Peyer's patch (tissue), 4 donors: ENCODE measurements around the gene CHCHD1. TPM values are rescaled to one million over a fixed set of nuclear protein-coding genes. Genes with fewer than 3 reads are reported as not detected.

Source experiments
- DNase-seq, 3 donors: peaks; one replicate each; pipeline ENCODE4 v3.0.0-alpha.2; 2017 to 2019
- H3K27ac ChIP-seq, 4 donors: fragments of 200-600 bp; sonication (generic); one replicate each; pipeline ENCODE4 v1.5.1; 2016 to 2019
- H3K27me3 ChIP-seq, 2 donors: fragments of 200-600 bp; sonication (generic); one replicate each; pipeline ENCODE4 v1.5.1; 2019
- H3K36me3 ChIP-seq, 3 donors: fragments of 200-600 bp; sonication (generic); one replicate each; pipeline ENCODE4 v1.5.1; 2016 to 2019
- H3K4me1 ChIP-seq, 4 donors: fragments of 200-600 bp; sonication (generic); one replicate each; pipeline ENCODE4 v1.5.1; 2016 to 2019
- H3K4me3 ChIP-seq, 4 donors: fragments of 200-600 bp; sonication (generic); 1 replicate in 3 of 4; 2 replicates in 1 of 4; pipeline ENCODE4 v1.5.1; 2016 to 2019; ENCODE audit warnings: mild to moderate bottlenecking in 1 of 4
- H3K9me3 ChIP-seq, 4 donors: fragments of 200-600 bp; sonication (generic); one replicate each; pipeline ENCODE4 v1.5.1; 2016 to 2019; ENCODE audit warnings: mild to moderate bottlenecking in 1 of 4
- POLR2A ChIP-seq, 2 donors: fragments of 450-650 bp; IDR thresholded peaks; one replicate each; pipeline ENCODE4 v1.5.1; 2017; ENCODE audit warnings: antibody characterized with exemption in 2 of 2, mild to moderate bottlenecking in 2 of 2, moderate library complexity in 2 of 2
- total RNA-seq, 4 donors: library from RNA; depleted of rRNA; stranded (reverse); fragments of >200 nt; gene quantifications; one replicate each; pipeline ENCODE4 v1.1.0, GENCODE V29; 2016
- TF ChIP-seq, protein P1 (sequence below), 6 experiments: fragments of 450-650 bp in 4 of 6; fragments of 200-600 bp in 2 of 6; sonication (generic) in 1 of 6; IDR thresholded peaks; one replicate each; pipeline ENCODE4 v1.5.1; 2017 to 2019; ENCODE audit warnings: antibody characterized with exemption in 6 of 6, mild to moderate bottlenecking in 3 of 6, moderate library complexity in 1 of 6

CHCHD1 gene
- total RNA-seq, 4 donors from 2014 or later, result 9.9 to 36.8 (median 20.9) TPM

GRCh38 chr10:73742454-73742734, 39.5 kb upstream of the CHCHD1 start:
- no peak for TF ChIP-seq POLR2A (IDR thresholded peaks at IDR 0.05)
- TF ChIP-seq, protein P1, sequence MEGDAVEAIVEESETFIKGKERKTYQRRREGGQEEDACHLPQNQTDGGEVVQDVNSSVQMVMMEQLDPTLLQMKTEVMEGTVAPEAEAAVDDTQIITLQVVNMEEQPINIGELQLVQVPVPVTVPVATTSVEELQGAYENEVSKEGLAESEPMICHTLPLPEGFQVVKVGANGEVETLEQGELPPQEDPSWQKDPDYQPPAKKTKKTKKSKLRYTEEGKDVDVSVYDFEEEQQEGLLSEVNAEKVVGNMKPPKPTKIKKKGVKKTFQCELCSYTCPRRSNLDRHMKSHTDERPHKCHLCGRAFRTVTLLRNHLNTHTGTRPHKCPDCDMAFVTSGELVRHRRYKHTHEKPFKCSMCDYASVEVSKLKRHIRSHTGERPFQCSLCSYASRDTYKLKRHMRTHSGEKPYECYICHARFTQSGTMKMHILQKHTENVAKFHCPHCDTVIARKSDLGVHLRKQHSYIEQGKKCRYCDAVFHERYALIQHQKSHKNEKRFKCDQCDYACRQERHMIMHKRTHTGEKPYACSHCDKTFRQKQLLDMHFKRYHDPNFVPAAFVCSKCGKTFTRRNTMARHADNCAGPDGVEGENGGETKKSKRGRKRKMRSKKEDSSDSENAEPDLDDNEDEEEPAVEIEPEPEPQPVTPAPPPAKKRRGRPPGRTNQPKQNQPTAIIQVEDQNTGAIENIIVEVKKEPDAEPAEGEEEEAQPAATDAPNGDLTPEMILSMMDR (IDR thresholded peaks at IDR 0.05), result no peak
- no peak overlapping the region for H3K27ac ChIP-seq
- H3K9me3 ChIP-seq, result no peaks in the 10 kb centered on the region
- H3K27me3 ChIP-seq, result no peaks in the 10 kb centered on the region
- no peak for DNase-seq
- H3K4me3 ChIP-seq, result no peak overlapping the region
- H3K4me1 ChIP-seq, result peaks cover 0 to 31% (median 8%) of the 10 kb centered on the region in 4 donors
- H3K36me3 ChIP-seq, result peaks cover 0 to 34% (median 0%) of the 10 kb centered on the region in 3 donors

DNA sequence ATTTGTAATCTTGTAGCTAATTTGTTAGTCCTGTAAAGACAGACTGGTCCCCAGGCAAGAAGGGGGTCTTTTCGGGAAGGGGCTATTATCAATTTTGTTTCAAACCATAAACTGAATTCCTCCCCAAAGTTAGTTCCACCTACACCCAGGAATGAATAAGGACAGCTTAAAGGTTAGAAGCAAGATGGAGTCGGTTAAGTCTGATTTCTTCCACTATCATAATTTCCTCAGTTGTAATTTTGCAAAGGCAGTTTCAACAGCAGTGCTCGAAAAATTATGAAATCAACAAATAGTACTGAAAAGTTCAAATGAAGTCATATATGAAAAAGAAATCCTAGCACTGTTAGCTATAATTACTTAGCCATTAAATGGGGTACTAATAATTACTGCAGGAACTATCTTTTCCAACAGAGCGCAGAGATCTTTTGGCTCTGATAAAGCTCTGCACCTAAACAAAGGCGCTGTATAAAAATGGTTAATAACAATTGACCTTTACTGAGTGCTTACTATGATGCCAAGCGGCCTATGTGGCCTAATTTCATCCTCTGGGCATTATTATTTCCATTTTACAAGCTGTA, 38.4 kb upstream of the CHCHD1 start:
- H3K36me3 ChIP-seq, result peaks cover 0 to 40% (median 0%) of the 10 kb centered on the region in 3 donors
- no peak for DNase-seq
- TF ChIP-seq, protein P1 (IDR thresholded peaks at IDR 0.05), result no peak
- TF ChIP-seq POLR2A (IDR thresholded peaks at IDR 0.05), result no peak
- H3K9me3 ChIP-seq, result no peaks in the 10 kb centered on the region
- H3K27ac ChIP-seq, result peak overlapping the region; percentile 86 to 93 (median 88)
- H3K4me1 ChIP-seq, result peaks cover 0 to 31% (median 8%) of the 10 kb centered on the region in 4 donors
- peak overlapping the region; percentile 61 to 84 (median 71) for H3K4me3 ChIP-seq
- H3K27me3 ChIP-seq, result no peaks in the 10 kb centered on the region

DNA sequence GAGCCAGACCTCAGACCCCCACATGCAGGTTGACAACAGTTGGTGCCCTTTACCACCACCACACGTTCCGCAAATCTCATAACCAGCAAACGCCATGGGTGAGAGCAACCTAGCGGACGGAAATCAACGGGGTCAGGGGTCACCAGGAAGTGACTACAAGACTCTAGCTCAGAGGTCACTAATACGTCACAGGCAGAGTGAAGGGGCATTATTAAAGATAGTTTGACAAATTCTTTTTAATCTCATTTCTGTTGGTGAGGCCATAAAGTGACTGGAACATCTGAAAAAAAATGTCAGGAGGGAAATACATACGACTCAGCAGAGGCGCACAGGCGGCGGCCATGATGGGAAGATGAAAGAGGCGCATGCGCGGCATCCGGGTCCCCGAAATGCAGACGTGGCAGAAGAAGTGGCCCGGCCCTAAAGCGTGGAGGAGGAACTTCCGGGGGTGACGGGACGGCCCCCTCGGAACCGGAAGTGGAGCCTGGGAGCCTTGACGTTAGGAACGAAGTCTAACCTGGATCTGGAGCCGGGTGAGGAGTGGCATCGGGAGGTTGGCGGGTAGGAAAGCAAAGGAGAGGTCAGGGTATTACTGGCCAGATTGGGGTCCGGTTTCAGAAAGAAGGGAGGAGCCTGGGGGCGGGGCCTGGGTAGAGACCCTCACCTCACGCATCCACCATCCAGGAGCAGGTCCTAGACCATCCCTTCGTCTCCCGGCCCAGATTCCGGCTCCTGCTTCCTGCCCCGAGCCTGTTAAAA, 37.8 kb upstream of the CHCHD1 start, which contains the start of gene SEC24C:
Gene SEC24C, plus strand, starts transcription at position 468 of the 759 bp plus-strand sequence. CDS start 2,461 bp downstream, outside the sequence.
- H3K27ac ChIP-seq, result peak within 1 kb of the TSS; percentile 86 to 93 (median 88)
- peaks cover 0 to 47% (median 0%) of the 10 kb centered on the region in 3 donors for H3K36me3 ChIP-seq
- peaks cover 0 to 34% (median 8%) of the 10 kb centered on the region in 4 donors for H3K4me1 ChIP-seq
- no peaks in the 10 kb centered on the region for H3K9me3 ChIP-seq
- TF ChIP-seq POLR2A (IDR thresholded peaks at IDR 0.05), result peak; percentile 80 to 85
- TF ChIP-seq, protein P1 (IDR thresholded peaks at IDR 0.05), result peak in 3 of 6 experiments; percentile 17 to 28 (median 20)
- DNase-seq, result peak; percentile 94 to 98 (median 97)
- no peaks in the 10 kb centered on the region for H3K27me3 ChIP-seq
- peak within 1 kb of the TSS; percentile 61 to 84 (median 71) for H3K4me3 ChIP-seq

DNA sequence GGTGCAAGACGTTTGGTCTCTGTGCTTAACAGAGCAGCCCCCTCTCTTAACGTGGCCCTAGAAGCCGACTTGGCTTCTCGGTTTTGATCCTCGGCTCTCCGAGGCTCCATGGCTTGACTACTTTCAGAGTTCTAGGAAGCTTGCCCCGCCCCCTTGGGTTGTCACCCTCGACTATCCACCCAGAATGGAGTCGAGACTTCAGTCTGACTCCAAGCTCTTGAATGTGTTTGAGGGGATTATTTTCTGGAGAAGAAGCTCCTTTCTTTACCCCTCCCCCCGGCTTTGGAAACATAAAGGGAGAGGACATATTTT, 37.2 kb upstream of the CHCHD1 start:
- H3K36me3 ChIP-seq, result peaks cover 0 to 51% (median 0%) of the 10 kb centered on the region in 3 donors
- no peaks in the 10 kb centered on the region for H3K9me3 ChIP-seq

DNA sequence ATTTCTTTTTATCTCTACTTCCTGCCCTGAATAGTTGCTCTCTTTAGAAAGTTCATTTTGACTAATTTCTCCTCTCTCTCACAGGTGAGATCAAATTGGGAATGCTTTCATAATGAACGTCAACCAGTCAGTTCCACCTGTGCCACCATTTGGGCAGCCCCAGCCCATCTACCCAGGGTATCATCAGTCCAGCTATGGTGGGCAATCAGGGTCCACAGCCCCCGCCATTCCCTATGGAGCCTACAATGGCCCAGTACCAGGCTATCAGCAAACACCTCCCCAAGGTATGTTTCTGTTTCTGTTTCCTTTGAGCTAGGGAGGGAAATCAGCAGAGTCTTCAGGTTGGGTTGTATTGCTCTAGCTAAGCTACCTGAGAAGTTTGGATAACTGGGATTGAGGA, 35.1 kb upstream of the CHCHD1 start:
- no peaks in the 10 kb centered on the region for H3K9me3 ChIP-seq
- no peak overlapping the region for H3K4me3 ChIP-seq
- TF ChIP-seq, protein P1 (IDR thresholded peaks at IDR 0.05), result no peak
- no peak for TF ChIP-seq POLR2A (IDR thresholded peaks at IDR 0.05)
- H3K36me3 ChIP-seq, result peaks cover 0 to 60% (median 0%) of the 10 kb centered on the region in 3 donors
- no peak overlapping the region for H3K27ac ChIP-seq
- H3K27me3 ChIP-seq, result no peaks in the 10 kb centered on the region
- peaks cover 0 to 40% (median 8%) of the 10 kb centered on the region in 4 donors for H3K4me1 ChIP-seq
- no peak for DNase-seq

More for the DNA sequence above, 37.2 kb upstream of the CHCHD1 start:
- TF ChIP-seq, protein P1 (IDR thresholded peaks at IDR 0.05), result no peak
- TF ChIP-seq POLR2A (IDR thresholded peaks at IDR 0.05), result no peak
- peak overlapping the region; percentile 86 to 93 (median 88) for H3K27ac ChIP-seq
- H3K4me1 ChIP-seq, result peaks cover 0 to 36% (median 8%) of the 10 kb centered on the region in 4 donors
- peak overlapping the region; percentile 61 to 84 (median 71) for H3K4me3 ChIP-seq
- peak in 2 of 3 donors; percentile 56 to 77 for DNase-seq
- no peaks in the 10 kb centered on the region for H3K27me3 ChIP-seq
